Nephron (organoid): ENCODE data around the gene ZNF331.

ENCODE experiments used
- H3K27ac Mint-ChIP-seq, 3 experiments: 2 replicates each; pipeline ENCODE4 v1.8.0; 2020; ENCODE audit warnings: mixed read lengths in 3 of 3, mild to moderate bottlenecking in 2 of 3, moderate library complexity in 1 of 3
- H3K27me3 Mint-ChIP-seq: 2 replicates; pipeline ENCODE4 v1.8.0; 2021; ENCODE audit warnings: low read depth, mild to moderate bottlenecking, moderate library complexity, mixed read lengths
- H3K36me3 Mint-ChIP-seq: 2 replicates; pipeline ENCODE4 v1.8.0; 2020; ENCODE audit warnings: low read depth, mixed read lengths
- H3K4me1 Mint-ChIP-seq: 2 replicates; pipeline ENCODE4 v1.8.0; 2020; ENCODE audit warnings: mixed read lengths
- H3K4me3 Mint-ChIP-seq, 3 experiments: 2 replicates each; pipeline ENCODE4 v1.8.0; 2020; ENCODE audit warnings: mild to moderate bottlenecking in 3 of 3, mixed read lengths in 3 of 3, moderate library complexity in 2 of 3
- H3K9me3 Mint-ChIP-seq: 2 replicates; pipeline ENCODE4 v1.8.0; 2020; ENCODE audit warnings: mixed read lengths
- CTCF ChIP-seq, 3 experiments: fragments of 200-600 bp; sonication (generic); IDR thresholded peaks; one replicate each; pipeline ENCODE4 v1.5.0; 2021; ENCODE audit warnings: antibody characterized with exemption in 3 of 3; ENCODE audit not compliant: unreplicated experiment in 3 of 3

ZNF331 gene

DNA sequence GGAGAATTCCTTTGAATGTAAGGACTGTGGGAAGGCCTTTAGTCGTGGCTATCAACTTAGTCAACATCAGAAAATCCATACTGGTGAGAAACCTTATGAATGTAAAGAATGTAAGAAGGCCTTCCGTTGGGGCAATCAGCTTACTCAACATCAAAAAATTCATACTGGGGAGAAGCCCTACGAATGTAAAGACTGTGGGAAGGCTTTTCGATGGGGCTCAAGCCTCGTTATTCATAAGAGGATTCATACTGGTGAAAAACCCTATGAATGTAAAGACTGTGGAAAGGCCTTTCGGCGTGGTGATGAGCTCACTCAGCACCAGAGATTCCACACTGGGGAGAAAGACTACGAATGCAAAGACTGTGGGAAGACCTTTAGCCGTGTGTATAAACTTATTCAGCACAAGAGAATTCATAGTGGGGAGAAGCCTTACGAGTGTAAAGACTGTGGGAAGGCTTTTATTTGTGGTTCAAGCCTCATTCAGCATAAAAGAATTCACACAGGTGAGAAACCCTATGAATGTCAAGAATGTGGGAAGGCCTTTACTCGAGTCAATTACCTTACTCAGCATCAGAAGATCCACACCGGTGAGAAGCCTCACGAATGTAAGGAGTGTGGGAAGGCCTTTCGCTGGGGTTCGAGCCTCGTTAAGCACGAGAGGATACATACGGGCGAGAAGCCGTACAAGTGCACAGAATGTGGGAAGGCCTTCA lies 39.2 kb downstream of the ZNF331 start:
- Mint-ChIP-seq H3K4me3 (no peak overlapping the region), H3K9me3 (peaks cover 45% of the 10 kb centered on the region), H3K27ac (no peak overlapping the region), H3K27me3 (no peaks in the 10 kb centered on the region), H3K4me1 (no peaks in the 10 kb centered on the region), H3K36me3 (peaks cover 82% of the 10 kb centered on the region)
- no peak for TF ChIP-seq CTCF (IDR thresholded peaks at IDR 0.05; ENCODE audit: unreplicated experiment in 3 of 3)

DNA sequence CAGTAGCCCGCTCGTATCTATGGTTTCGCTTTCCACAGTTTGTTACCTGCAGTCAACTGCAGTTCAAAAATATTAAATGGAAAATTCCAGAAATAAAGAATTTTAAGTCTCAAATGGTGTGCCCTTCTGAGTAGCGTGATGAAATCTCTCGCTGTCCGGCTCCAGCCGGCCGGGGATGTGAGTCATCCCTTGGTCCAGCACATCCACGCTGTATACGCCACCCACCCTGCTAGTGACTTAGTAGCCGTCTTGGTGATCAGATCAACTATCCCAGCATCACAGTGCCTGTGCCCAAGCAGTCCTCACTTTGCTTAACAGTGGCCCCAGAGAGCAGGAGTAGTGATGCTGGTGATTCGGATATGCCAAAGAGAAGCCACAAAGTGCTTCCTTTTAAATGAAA lies 40.0 kb downstream of the ZNF331 start:
- Mint-ChIP-seq H3K4me1 (no peaks in the 10 kb centered on the region), H3K27ac (no peak overlapping the region), H3K9me3 (peaks cover 45% of the 10 kb centered on the region), H3K27me3 (no peaks in the 10 kb centered on the region), H3K4me3 (no peak overlapping the region), H3K36me3 (peaks cover 76% of the 10 kb centered on the region)
- no peak for TF ChIP-seq CTCF (IDR thresholded peaks at IDR 0.05; ENCODE audit: unreplicated experiment in 3 of 3)

- TF ChIP-seq CTCF (IDR thresholded peaks at IDR 0.05; ENCODE audit: unreplicated experiment in 3 of 3), result no peak
- Mint-ChIP-seq H3K4me3 (no peak overlapping the region), H3K4me1 (no peaks in the 10 kb centered on the region), H3K27ac (no peak overlapping the region), H3K27me3 (no peaks in the 10 kb centered on the region), H3K9me3 (peaks cover 44% of the 10 kb centered on the region), H3K36me3 (peaks cover 65% of the 10 kb centered on the region)
Measured at GRCh38 chr19:53579518-53579917, 41.6 kb downstream of the ZNF331 start.

DNA sequence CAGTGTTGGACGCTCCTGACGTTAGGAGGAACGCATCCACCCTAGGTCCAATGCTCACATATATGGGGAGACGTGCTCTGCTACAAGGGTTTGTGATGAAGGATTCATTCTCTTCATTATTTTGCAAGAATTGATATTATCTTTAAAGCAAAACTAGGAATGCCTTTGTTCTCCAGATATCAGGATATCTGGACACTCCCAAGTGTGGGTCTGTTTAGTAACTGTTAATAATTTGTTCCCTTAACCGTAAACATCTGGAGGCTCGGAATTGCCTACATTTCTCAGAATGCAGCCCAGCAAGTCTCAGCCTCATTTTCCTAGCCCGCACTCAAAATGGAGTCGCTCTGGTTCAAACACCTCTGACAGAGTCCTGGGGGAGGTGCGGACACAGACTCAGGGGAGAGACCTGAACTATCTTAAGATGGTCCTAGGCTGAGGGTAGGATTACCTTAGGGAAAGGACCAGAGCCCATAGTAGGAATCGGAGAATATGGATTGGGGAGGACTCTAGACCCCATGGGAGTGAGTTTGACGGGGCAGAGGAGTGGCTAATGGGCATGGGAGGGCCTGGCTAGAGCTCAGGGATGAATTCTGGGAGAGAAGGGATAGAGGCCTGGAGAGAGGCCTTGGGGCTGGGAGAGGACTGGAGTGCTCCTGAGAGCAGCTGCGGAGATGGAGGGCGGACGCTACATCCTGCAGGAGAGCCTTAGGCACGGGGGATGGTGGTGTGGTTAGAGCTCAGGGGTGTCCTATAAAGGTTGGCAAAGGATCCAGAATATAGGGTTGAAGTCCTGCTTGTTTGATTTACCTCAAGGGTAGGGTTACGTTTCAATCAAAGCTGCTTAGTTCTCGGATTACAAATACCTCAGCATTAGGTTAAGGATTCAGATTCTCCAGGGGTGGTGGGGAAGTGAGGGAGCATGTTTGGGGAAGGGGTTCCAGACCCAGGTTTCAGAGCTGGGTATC lies 43.2 kb downstream of the ZNF331 start:
- H3K4me1 Mint-ChIP-seq, result no peaks in the 10 kb centered on the region
- H3K9me3 Mint-ChIP-seq, result peaks cover 41% of the 10 kb centered on the region
- H3K4me3 Mint-ChIP-seq, result no peak overlapping the region
- no peak for TF ChIP-seq CTCF (IDR thresholded peaks at IDR 0.05; ENCODE audit: unreplicated experiment in 3 of 3)
- H3K27ac Mint-ChIP-seq, result no peak overlapping the region
- H3K36me3 Mint-ChIP-seq, result peaks cover 52% of the 10 kb centered on the region
- H3K27me3 Mint-ChIP-seq, result no peaks in the 10 kb centered on the region

DNA sequence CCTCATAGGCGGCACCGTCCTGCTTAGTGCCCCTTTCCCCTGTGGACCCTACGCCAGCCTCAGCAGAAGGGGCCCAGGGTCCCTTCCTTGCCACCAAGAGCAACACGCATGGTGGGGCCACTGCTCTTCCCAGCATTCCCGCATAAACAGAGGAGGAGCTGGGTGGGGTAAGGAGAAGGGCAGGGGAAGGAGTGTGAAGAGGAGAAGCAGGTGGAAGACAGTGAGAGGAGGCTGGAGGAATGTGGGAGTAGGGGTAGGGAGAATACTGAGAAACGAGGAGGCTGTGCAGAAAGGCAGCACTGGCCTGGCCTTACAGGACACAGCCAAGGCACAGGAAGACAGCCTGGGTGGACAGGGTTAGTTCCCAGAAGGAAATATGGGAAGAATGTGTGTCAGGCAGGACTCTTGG lies 43.9 kb downstream of the ZNF331 start:
- Mint-ChIP-seq H3K36me3 (peaks cover 45% of the 10 kb centered on the region), H3K27me3 (no peaks in the 10 kb centered on the region), H3K27ac (no peak overlapping the region), H3K4me3 (no peak overlapping the region), H3K4me1 (no peaks in the 10 kb centered on the region), H3K9me3 (peaks cover 38% of the 10 kb centered on the region)
- no peak for TF ChIP-seq CTCF (IDR thresholded peaks at IDR 0.05; ENCODE audit: unreplicated experiment in 3 of 3)
